H1 (cell line): ENCODE data around the gene MGAT5. TPM values are rescaled to one million over a fixed set of nuclear protein-coding genes. Genes with fewer than 3 reads are reported as not detected.

Experiments
- CTCF ChIA-PET: fragments of 300-600 bp; sonication (Branson Sonifier 250); formaldehyde crosslinking; loops from one replicate; lab custom pipeline; 2021; ENCODE audit not compliant: partially characterized antibody; lab: Charles Lee
- POLR2A ChIA-PET: fragments of 300-600 bp; sonication (Branson Sonifier 250); formaldehyde crosslinking; loops from one replicate; lab custom pipeline; 2021; ENCODE audit warnings: inconsistent platforms; ENCODE audit not compliant: partially characterized antibody; lab: Charles Lee
- DNase-seq, 2 experiments: peaks; one replicate each; pipeline versions ENCODE4 v3.0.0 to v3.0.0-alpha.2; 2010 to 2022; ENCODE audit warnings: low spot score in 2 of 2, low read depth in 1 of 2, mixed read lengths in 1 of 2
- FAIRE-seq: peaks from 2 replicates; lab custom pipeline; 2011; peaks lifted over from hg19 to GRCh38; lab: Jason Lieb, UNC
- H2AFZ ChIP-seq: 2 replicates; pipeline ENCODE4 v1.8.1; 2012; ENCODE audit warnings: low read length, inconsistent platforms
- H2AK5ac ChIP-seq: 2 replicates; pipeline ENCODE4 v1.6.1; 2013; ENCODE audit warnings: low read depth, low read length
- H2BK120ac ChIP-seq: replicated peaks from 2 replicates; pipeline ENCODE3; 2013; ENCODE audit warnings: low read depth, low read length, inconsistent platforms
- H2BK12ac ChIP-seq: 2 replicates; pipeline ENCODE4 v1.6.1; 2013; ENCODE audit warnings: low read depth, low read length
- H2BK15ac ChIP-seq: 2 replicates; pipeline ENCODE4 v1.6.1; 2013; ENCODE audit warnings: low read length
- H2BK20ac ChIP-seq: 2 replicates; pipeline ENCODE4 v1.6.1; 2013; ENCODE audit warnings: low read length
- H2BK5ac ChIP-seq: 2 replicates; pipeline ENCODE4 v1.6.1; 2013; ENCODE audit warnings: low read depth, low read length
- H3K14ac ChIP-seq: 2 replicates; pipeline ENCODE4 v1.6.1; 2013; ENCODE audit warnings: inconsistent platforms; ENCODE audit not compliant: insufficient read length
- H3K18ac ChIP-seq: 2 replicates; pipeline ENCODE4 v1.6.1; 2013; ENCODE audit warnings: low read length; ENCODE audit errors: extremely low read depth
- H3K23ac ChIP-seq: 2 replicates; pipeline ENCODE4 v1.6.1; 2013; ENCODE audit warnings: inconsistent platforms; ENCODE audit not compliant: insufficient read length
- H3K23me2 ChIP-seq: 2 replicates; pipeline ENCODE4 v1.6.1; 2013; ENCODE audit warnings: low read depth, low read length
- H3K27ac ChIP-seq: 2 replicates; pipeline ENCODE4 v1.6.1; 2011; ENCODE audit warnings: low read depth, low read length, inconsistent platforms
- H3K27me3 ChIP-seq, 4 experiments: replicated peaks in 1 of 4; 1 replicate in 1 of 4; 2 replicates in 3 of 4; pipeline versions ENCODE4 v1.6.1 to v1.8.1; 2011 to 2013; ENCODE audit warnings: low read length in 3 of 4, mild to moderate bottlenecking in 3 of 4, inconsistent platforms in 2 of 4, mixed read lengths in 2 of 4, moderate library complexity in 1 of 4; ENCODE audit not compliant: control insufficient read depth in 3 of 4, insufficient read depth in 3 of 4; ENCODE audit errors: extremely low read depth in 1 of 4
- H3K36me3 ChIP-seq, 4 experiments: 2 replicates each; pipeline versions ENCODE4 v1.6.1 to v1.8.1; 2011 to 2013; ENCODE audit warnings: mild to moderate bottlenecking in 4 of 4, low read length in 3 of 4, moderate library complexity in 2 of 4, control low read depth in 1 of 4, inconsistent platforms in 1 of 4; ENCODE audit not compliant: insufficient read depth in 4 of 4, control insufficient read depth in 2 of 4
- H3K4ac ChIP-seq: replicated peaks from 2 replicates; pipeline ENCODE3; 2013; ENCODE audit warnings: low read length, low read depth, mixed read lengths, inconsistent platforms; ENCODE audit not compliant: insufficient read length
- H3K4me1 ChIP-seq, 4 experiments: replicated peaks in 1 of 4; 1 replicate in 1 of 4; 2 replicates in 3 of 4; pipeline versions ENCODE4 v1.6.1 to v1.8.1; 2011 to 2013; ENCODE audit warnings: low read length in 3 of 4, inconsistent platforms in 2 of 4, mixed read lengths in 1 of 4; ENCODE audit not compliant: insufficient read depth in 4 of 4, control insufficient read depth in 3 of 4
- H3K4me2 ChIP-seq, 2 experiments: 2 replicates each; pipeline versions ENCODE4 v1.6.1 to v1.8.1; 2011 to 2013; ENCODE audit warnings: low read depth in 2 of 2, low read length in 2 of 2, control low read depth in 1 of 2, inconsistent platforms in 1 of 2, mild to moderate bottlenecking in 1 of 2; ENCODE audit not compliant: insufficient read depth in 1 of 2
- H3K4me3 ChIP-seq, 4 experiments: fragments of 200-600, 300-600 bp in 1 of 4; sonication (generic), shearing (Covaris generic), sonication (Bioruptor Twin) in 1 of 4; 2 replicates each; pipeline versions ENCODE4 v1.5.1 to v1.8.1; 2011 to 2016; ENCODE audit warnings: low read length in 4 of 4, low read depth in 3 of 4, control low read depth in 2 of 4, inconsistent platforms in 2 of 4, mild to moderate bottlenecking in 2 of 4, mixed read lengths in 1 of 4, moderate library complexity in 1 of 4; ENCODE audit not compliant: insufficient read depth in 2 of 4; ENCODE audit errors: extremely low read depth in 1 of 4
- H3K56ac ChIP-seq: replicated peaks from 2 replicates; pipeline ENCODE3; 2013; ENCODE audit warnings: low read depth, mild to moderate bottlenecking, mixed read lengths, low read length, inconsistent platforms; ENCODE audit not compliant: insufficient read length
- H3K79me1 ChIP-seq: 2 replicates; pipeline ENCODE4 v1.6.1; 2013; ENCODE audit warnings: low read depth, low read length, control low read depth
- H3K79me2 ChIP-seq, 2 experiments: 2 replicates each; pipeline versions ENCODE4 v1.6.1 to v1.8.1; 2012 to 2013; ENCODE audit warnings: low read length in 2 of 2, mild to moderate bottlenecking in 2 of 2, inconsistent platforms in 1 of 2; ENCODE audit not compliant: insufficient read depth in 2 of 2, control insufficient read depth in 1 of 2
- H3K9ac ChIP-seq, 4 experiments: replicated peaks in 1 of 4; 1 replicate in 1 of 4; 2 replicates in 3 of 4; pipeline versions ENCODE4 v1.6.1 to v1.8.1; 2011 to 2013; ENCODE audit warnings: low read depth in 3 of 4, low read length in 3 of 4, control low read depth in 2 of 4, mild to moderate bottlenecking in 2 of 4, moderate library complexity in 2 of 4, inconsistent platforms in 1 of 4; ENCODE audit errors: extremely low read depth in 1 of 4
- H3K9me3 ChIP-seq, 2 experiments: 2 replicates each; pipeline versions ENCODE4 v1.6.1 to v1.8.1; 2012 to 2013; ENCODE audit warnings: mild to moderate bottlenecking in 2 of 2, moderate library complexity in 2 of 2, control low read depth in 1 of 2, inconsistent platforms in 1 of 2, low read depth in 1 of 2, low read length in 1 of 2, mixed read lengths in 1 of 2; ENCODE audit not compliant: insufficient read depth in 2 of 2
- H4K20me1 ChIP-seq, 2 experiments: replicated peaks in 1 of 2; 2 replicates each; pipeline versions ENCODE3 to v1.8.1; 2011 to 2013; ENCODE audit warnings: inconsistent platforms in 2 of 2, low read length in 2 of 2, mild to moderate bottlenecking in 1 of 2; ENCODE audit not compliant: insufficient read depth in 2 of 2, control insufficient read depth in 1 of 2
- H4K5ac ChIP-seq: 2 replicates; pipeline ENCODE4 v1.6.1; 2013; ENCODE audit warnings: low read length, low read depth, mixed read lengths, inconsistent platforms; ENCODE audit not compliant: insufficient read length
- H4K8ac ChIP-seq: 2 replicates; pipeline ENCODE4 v1.8.0; 2013; ENCODE audit warnings: mild to moderate bottlenecking, moderate library complexity, low read length, inconsistent platforms; ENCODE audit not compliant: insufficient read depth; ENCODE audit errors: extremely low read depth
- H4K91ac ChIP-seq: replicated peaks from 2 replicates; pipeline ENCODE3; 2013; ENCODE audit warnings: low read length, mixed read lengths, inconsistent platforms; ENCODE audit not compliant: insufficient read length
- ATF3 ChIP-seq: IDR thresholded peaks from 2 replicates; pipeline ENCODE4 v1.6.1; 2011; ENCODE audit warnings: low read depth, mild to moderate bottlenecking, low read length; ENCODE audit not compliant: insufficient read depth
- BACH1 ChIP-seq: IDR thresholded peaks from 2 replicates; pipeline ENCODE4 v1.6.1; 2012; ENCODE audit warnings: low read length, improper control_type of control experiment
- CHD2 ChIP-seq: IDR thresholded peaks from 2 replicates; pipeline ENCODE4 v1.6.1; 2012; ENCODE audit warnings: low read length, improper control_type of control experiment
- NRF1 ChIP-seq: IDR thresholded peaks from 2 replicates; pipeline ENCODE4 v1.6.1; 2011; ENCODE audit warnings: mild to moderate bottlenecking, low read depth, low read length, improper control_type of control experiment
- PHF8 ChIP-seq: fragments of 200-600 bp; sonication (generic); conservative IDR thresholded peaks from 2 replicates; pipeline ENCODE4 v1.7.1; 2012; ENCODE audit warnings: low read depth, mild to moderate bottlenecking, inconsistent platforms, low read length, moderate library complexity
- RBBP5 ChIP-seq: IDR thresholded peaks from 2 replicates; pipeline ENCODE4 v1.7.1; 2012; ENCODE audit warnings: low read depth, mild to moderate bottlenecking, inconsistent platforms, low read length, moderate library complexity, borderline replicate concordance
- SP4 ChIP-seq: IDR thresholded peaks from 2 replicates; pipeline ENCODE4 v1.6.1; 2012; ENCODE audit warnings: low read length, inconsistent platforms
- SRF ChIP-seq: IDR thresholded peaks from 2 replicates; pipeline ENCODE4 v1.6.1; 2011; ENCODE audit warnings: mild to moderate bottlenecking, low read depth, low read length, moderate library complexity
- WGBS, 2 experiments: shearing (Covaris generic) in 1 of 2; methylation state at CpG; one replicate each; pipeline versions ENCODE4 v1.1.6 to v1.1.7; 2013 to 2015; ENCODE audit warnings: low lambda C conversion rate in 2 of 2, mixed read lengths in 2 of 2, inconsistent platforms in 1 of 2, low coverage in 1 of 2, missing lambda C conversion rate in 1 of 2; ENCODE audit not compliant: insufficient replicate concordance in 2 of 2, insufficient coverage in 1 of 2, insufficient read length in 1 of 2; ENCODE audit errors: extremely low coverage in 1 of 2, missing lambda C conversion rate in 1 of 2; 5-methylcytosine and 5-hydroxymethylcytosine counted together
- polyA plus RNA-seq, 7 experiments: library from polyadenylated mRNA; depleted of rRNA in 3 of 7; stranded (reverse) in 5 of 7; unstranded in 2 of 7; fragments of >200 nt in 5 of 7; fragments of 200-250 nt in 2 of 7; gene quantifications; 1 replicate in 5 of 7; 2 replicates in 1 of 7; 4 replicates in 1 of 7; pipeline versions ENCODE4 v1.2.1 to v1.2.3, GENCODE V29; 2011 to 2013; ENCODE audit warnings: missing spikeins in 2 of 7, mixed read lengths in 2 of 7
- total RNA-seq: library from RNA; stranded (reverse); fragmentation: NEBNext Ultra II Directional; extraction: Animal tissue kit (Norgen Biotek cat#: 25700); gene quantifications from 2 replicates; pipeline ENCODE4 v1.2.1, GENCODE V29; 2021

The MGAT5 gene
- total and polyA plus RNA-seq, 2 of the 8 experiments (the other 6 are each of a cell fraction or from before 2014, with no cell fraction given), result 11.2 to 49.2 TPM

GRCh38 chr2:134446383-134447017 lies 192.6 kb downstream of the MGAT5 start:
- H2BK12ac ChIP-seq, result no peak overlapping the region
- no peaks in the 10 kb centered on the region for H3K27me3 ChIP-seq
- 91% methylated on average over 8 of the region's 8 CpGs; no CpG with 5 or more reads in 1 of the 2 experiments for WGBS, 2 experiments
- no peak overlapping the region for H4K5ac ChIP-seq
- no peak overlapping the region for H3K14ac ChIP-seq
- no peaks in the 10 kb centered on the region for H3K9me3 ChIP-seq
- DNase-seq (no peak), FAIRE-seq (no peak)
- H3K23ac ChIP-seq, result no peak overlapping the region
- no peaks in the 10 kb centered on the region; a peak in 1 of 8 replicates for H3K36me3 ChIP-seq
- H3K56ac ChIP-seq, result no peak overlapping the region
- no peak overlapping the region for H2BK5ac ChIP-seq
- ChIA-PET CTCF (interaction anchor here (0.5 to 9.3 kb wide), 14 partner anchors 8 to 343 kb away, joined by 3 to 132 read pairs (median 4); no protein-coding TSS in a partner anchor), POLR2A (no interaction called here)
- no peak overlapping the region for H2AK5ac ChIP-seq
- no peak overlapping the region for H3K9ac ChIP-seq
- no peaks in the 10 kb centered on the region for H3K79me1 ChIP-seq
- no peak overlapping the region for H4K8ac ChIP-seq
- H3K4ac ChIP-seq, result no peak overlapping the region
- TF ChIP-seq SP4 (no peak), NRF1 (no peak), RBBP5 (no peak), PHF8 (no peak), ATF3 (no peak), CHD2 (no peak), BACH1 (no peak), SRF (no peak)
- no peak overlapping the region for H2BK15ac ChIP-seq
- H4K91ac ChIP-seq, result no peak overlapping the region
- H2BK120ac ChIP-seq, result no peak overlapping the region
- H3K4me3 ChIP-seq, result no peak overlapping the region
- no peak overlapping the region for H2AFZ ChIP-seq
- peaks cover 0 to 1% of the 10 kb centered on the region in 2 experiments for H4K20me1 ChIP-seq
- H3K79me2 ChIP-seq, result no peaks in the 10 kb centered on the region
- H3K27ac ChIP-seq, result no peak overlapping the region
- H3K4me2 ChIP-seq, result no peak overlapping the region
- no peak overlapping the region for H3K18ac ChIP-seq
- H3K4me1 ChIP-seq, result no peaks in the 10 kb centered on the region; a peak in 1 of 7 replicates
- no peak overlapping the region for H2BK20ac ChIP-seq
- peaks cover 2% of the 10 kb centered on the region; the same call in 1 of the 2 replicates for H3K23me2 ChIP-seq
